Epidermal melanocyte (primary cell): ENCODE data around the gene MIPOL1.
"Not testable (repeated sequence)": the region's sequence is repeated elsewhere in the genome, so short reads cannot be mapped to it uniquely, and the experiment has no call there.

ENCODE experiments used
- DNase-seq: peaks from one replicate; pipeline ENCODE4 v3.0.0; 2011; ENCODE audit warnings: low spot score; ENCODE audit not compliant: insufficient read length

MIPOL1 gene

DNA sequence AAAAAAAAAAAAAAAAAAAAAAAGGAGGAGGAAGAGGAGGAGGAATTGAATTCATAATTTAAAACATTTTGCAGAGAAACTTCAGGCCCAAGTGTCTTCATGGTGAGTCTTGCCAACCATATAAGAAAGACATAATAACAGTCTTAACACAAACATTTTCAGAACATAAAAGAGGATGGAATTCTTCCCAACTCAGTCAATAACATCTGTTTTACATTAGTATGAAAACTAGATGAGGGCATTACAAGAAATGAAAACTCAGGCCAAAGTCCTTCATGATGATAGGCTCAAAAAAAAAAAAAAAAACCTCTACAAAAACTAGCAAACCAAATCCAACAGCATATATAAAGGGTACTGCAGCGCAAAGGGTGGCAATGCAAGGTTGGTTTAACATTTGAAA is 245.7 kb downstream of the MIPOL1 start:
- no peak for DNase-seq

DNA sequence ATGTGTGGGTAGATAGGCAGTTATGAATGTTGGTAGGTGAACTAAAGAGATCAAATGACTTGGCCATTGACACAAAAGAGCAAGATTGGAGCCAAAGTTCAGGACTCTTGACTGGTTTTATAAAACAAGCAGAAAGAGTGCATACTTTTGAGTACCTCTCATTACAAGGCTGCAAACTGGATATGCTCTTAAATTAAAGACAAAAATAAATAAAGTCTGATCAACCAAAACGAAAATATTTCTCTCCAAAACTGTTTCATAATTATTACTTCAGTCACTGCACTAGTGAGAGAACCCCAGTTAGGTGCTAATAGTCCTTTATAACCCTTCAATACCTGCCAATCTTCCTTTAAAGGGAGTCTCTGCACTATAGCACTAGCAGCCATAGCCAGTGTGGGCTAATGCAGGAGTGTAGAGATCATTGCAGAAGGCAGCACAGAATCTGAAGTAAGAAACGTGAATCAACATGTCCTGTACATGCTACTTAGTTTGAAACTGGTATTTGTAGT is 250.2 kb downstream of the MIPOL1 start:
- DNase-seq: no peak

DNA sequence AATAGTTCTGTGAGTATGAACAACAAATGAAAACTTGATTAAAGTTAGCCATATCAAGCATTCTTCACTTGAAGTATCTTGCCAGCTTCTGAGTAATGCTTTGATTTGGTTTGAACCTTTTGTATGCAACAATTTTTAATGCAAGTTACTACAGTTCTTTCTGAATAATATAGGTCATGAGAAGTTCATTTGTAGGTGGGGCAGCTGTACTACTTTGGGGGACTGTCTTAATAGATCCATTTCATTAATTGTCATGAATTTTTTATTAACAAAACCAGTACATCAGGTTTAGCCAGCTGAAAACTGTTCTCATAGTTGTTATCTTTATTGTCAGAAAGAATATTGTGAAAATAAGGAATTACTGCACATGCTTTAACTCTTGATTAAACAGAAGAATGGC is 254.6 kb downstream of the MIPOL1 start:
- no peak for DNase-seq

DNA sequence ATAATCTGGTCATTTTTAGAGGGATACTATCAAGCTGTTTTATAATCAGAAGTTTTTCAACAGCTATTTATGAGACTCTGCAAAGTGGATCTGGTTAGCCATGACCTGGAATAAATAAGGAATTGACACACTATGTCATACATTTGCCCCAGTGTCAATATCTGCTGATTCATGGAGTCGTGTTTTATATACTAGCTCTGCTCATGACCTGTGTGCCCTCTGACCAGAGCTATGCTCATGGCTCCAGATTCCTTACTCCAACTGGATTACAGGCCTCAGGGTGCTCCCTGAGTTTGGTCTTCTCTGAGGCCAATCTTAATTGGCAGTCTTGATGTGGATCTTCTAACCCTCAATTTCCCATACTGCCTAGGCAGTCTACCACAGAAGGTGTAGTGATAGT is 256.2 kb downstream of the MIPOL1 start:
- DNase-seq: no peak

DNA sequence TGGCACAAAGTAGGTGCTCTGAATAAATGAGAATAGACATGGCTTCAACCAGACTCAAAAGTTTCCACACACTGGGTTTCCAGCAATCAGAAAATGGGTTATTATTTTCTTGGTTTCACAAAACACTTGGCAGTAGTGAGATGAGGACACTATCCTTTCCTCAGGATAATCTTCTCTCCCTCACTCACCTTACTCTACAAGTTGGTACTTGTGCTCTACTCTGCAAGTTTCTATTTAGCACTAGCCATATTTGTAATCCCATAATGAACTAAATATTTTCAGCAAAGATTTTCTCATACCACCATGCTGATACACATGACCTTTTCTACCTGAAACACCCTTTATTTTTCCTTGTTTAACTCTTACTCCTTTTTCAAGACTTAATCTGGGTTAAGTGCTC is 259.6 kb downstream of the MIPOL1 start:
- no peak for DNase-seq

DNA sequence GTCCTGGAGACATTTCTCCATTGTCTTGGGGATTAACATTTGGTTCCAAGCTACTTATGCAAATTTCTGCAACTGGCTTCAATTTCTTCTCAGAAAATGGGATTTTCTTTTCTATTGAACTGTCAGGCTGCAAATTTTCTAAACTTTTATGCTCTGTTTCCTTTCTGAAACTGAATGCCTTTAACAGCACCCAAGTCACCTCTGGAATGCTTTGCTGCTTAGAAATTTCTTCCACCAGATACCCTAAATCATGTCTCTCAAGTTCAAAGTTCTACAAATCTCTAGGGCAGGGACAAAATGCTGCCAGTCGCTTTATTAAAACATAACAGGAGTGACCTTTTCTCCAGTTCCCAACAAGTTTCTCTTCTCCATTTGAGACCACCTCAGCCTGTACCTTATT is 264.7 kb downstream of the MIPOL1 start:
- not testable (repeated sequence) for DNase-seq

DNA sequence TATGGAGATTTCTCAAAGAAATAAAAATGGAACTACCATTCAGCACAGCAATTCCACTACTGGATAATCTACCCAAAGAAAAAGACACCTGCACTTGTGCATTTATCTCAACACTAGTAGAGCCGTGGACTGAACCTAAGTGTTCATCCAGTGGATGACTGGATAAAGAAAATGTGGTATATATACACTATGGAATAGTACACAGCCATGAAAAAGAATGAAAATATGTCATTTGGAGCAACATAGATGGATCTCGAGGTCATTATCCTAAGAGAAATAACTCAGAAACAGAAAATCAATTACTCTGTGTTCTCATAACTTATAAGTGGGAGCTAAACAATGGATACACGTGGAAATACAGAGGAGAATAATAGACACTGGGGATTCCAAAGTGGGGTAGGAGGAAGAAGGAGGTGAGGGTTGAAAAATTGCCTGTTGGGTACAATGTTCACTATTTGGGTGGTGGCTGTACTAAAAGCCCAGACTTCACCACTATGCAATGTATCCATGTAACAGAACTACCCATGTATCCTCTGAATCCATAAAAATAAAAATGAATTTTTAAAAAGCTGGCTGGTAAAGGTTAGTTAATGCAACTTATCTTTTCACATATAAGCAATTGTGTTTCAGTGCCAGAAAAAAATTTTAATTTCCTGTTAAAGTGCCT is 266.6 kb downstream of the MIPOL1 start:
- DNase-seq: no peak

DNA sequence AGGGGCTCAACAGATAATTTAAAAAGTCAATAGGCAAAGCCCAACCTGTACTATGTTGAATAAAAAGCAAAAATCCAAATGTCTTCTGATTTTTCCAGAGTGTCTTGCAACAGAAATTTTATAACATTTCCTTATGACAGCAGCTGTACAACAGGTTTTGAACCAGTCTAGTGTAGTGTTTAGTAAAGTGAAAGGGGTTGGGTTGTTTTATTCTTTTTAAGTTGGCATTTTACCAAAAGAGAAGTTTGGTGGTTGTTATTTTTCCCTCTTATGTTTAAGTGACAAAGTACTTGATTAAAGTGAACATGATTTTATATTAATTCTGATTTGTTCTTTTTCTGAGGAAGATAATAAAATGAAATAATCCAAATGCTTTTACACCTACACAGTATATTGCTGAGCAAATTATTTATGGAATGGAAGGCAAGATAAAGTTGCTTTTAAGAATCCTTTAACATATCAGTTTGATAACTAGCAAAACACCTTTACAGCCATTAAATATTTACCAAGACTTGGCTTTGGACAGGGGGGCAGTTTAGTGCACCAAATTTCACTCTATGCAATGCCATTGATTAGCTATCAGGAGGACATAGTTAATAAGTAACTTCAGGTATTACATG is 268.4 kb downstream of the MIPOL1 start:
- no peak for DNase-seq

DNA sequence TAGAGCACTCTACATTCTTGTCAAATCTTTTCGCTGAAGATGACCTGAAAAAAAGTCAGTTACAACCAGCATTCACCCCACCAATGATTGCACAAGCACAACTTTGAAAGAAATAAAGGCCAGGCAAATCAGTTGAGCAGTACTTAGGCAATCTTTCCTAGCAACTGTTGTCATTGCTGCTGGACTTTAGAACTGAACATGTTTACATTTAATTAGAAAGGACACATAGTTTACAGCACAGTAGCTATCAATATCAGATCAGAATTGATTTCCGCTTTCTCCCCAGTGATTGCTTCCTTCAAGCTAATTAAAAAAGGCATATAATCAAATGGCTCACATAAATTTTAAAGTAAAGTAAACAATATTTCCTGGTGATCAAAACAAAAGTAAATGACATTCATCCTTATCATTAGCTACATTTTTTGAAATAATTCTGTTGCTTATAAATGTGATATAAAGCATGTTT is 268.9 kb downstream of the MIPOL1 start:
- DNase-seq: no peak

DNA sequence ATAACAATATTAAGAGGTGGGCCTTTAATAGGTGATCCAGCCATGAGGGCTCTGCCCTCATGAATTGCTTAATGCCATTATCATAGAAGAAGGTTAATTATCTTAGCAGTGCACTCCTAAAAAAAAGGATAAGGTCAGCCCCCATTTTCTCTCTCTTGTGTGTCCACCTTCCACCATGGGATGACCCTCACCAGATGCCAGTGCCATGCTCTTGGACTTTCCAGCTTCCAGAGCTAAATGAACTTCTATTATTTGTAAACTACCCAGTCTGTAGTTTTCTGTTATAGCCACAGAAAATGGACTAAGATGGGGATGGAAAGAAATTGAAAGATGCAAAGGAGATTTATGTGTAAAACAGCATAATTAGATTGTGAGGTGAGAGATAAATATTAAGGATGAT is 271.9 kb downstream of the MIPOL1 start:
- DNase-seq: no peak

DNA sequence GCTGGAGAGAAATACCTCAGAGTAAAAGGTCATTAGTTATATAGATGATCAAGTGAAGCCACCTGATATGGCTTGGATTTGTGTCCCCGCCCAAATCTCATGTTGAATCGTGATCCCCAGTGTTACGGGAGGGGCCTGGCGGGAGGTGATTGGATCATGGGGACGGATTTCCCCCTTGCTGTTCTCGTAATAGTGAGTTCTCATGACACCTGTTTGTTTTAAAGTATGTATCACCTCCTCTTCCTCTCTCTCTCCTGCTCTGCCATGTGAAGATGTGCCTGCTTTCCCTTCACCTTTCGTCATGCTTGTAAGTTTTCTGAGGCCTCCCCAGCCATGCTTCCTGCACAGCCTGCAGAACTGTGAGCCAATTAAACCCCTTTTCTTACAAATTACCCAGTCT is 272.5 kb downstream of the MIPOL1 start:
- DNase-seq: no peak

DNA sequence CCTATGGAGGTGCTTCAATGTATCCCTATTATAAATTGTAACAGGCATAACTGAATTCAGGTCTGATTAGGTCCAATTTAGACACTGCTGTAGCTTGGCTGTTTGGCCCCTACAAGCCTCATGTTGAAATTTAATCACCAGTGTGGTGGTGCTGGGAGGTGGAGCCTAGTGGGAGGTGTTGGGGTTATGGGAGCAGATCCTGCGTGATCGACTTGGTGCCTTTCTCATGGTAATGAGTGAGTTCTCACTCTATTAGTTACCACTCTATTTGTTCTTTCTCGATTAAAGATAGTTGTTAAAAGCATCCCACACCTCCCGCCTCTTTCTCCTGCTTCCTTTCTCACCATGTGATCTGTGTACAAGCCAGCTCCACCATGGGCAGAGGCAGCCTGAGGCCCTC is 275.2 kb downstream of the MIPOL1 start:
- DNase-seq: no peak

DNA sequence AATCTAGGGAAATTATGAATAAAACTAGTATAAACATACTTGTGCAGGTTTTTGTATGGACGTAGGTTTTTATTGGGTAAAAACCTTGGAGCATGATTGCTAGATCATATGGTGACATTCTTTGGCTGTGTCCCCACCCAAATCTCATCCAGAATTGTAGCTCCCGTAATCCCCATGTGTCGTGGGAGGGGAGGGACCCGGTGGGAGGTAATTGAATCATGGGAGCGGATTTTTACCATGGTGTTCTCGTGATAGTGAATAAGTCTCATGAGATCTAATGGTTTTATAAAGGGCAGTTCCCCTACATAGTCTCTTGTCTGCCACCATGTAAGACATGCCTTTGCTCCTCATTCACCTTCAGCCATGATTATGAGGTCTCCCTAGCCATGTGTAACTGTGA is 276.5 kb downstream of the MIPOL1 start:
- DNase-seq: no peak

DNA sequence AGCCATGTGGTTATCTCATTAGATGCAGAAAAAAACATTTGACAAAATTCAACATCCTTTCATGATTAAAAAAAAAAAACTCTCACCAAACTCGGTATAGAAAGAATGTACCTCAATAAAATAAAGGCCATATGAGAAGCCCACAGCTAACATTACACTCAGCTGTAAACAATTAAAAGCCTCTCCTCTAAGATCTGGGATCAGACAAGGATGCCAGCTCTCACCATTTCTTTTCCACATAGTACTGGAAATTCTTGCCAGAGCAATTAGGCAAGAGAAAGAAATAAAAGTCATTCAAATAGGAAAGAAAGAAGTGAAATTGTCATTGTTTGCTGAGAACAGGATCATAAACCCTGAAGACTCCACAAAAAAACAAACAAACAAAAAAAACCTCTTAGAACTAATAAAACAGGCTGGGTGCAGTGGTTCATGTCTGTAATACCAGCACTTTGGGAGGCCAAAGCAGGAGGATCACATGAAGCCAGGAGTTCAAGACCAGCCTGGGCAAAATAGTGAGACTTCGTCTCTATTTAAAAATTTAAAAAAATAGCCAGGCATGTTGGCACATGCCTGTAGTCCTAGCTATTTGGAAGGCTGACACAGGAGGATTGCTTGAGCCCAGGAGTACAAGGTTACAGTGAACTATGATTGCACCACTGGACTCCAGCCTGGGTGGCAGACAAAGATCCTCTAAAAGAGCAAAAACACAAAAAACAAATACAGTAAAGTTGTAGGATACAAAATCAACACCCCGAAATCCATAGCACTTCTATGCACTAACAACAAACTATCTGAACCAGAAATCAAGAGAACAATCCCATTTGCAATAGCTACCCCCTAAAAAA is 282.9 kb downstream of the MIPOL1 start:
- no peak for DNase-seq

DNA sequence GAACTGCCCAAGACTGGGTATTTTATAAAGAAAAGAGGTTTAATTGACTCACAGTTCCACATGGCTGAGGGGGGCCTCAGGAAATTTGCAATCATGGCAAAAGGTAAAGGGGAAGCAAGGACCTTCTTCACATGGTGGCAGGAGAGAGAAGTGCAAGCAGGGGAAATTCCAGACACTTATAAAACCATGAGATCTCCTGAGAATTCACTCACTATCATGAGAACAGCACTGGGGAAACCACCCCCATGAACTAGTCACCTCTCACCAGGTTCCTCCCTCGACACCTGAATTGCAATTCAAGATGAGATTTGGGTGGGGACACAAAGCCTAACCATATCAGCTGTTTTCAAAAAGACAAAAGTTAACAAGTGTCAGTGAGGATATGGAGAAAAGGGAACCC is 284.7 kb downstream of the MIPOL1 start:
- DNase-seq: no peak

DNA sequence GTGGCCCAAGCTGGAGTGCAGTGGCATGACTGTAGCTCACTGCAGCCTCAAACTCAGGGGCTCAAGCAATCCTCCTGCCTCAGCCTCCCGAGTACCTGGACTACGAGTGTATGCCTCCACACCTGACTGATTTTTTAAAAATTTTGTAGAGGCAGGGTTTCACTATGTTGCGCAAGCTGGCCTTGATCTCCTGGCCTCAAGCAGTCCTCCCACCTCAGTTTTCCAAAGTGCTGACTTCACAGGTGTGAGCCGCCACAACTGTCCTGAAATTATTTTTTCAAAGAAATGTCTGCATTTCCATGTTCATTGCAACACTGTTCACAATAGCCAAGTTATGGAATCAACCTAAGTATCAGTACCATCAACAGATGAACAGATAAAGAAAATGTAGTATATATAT is 285.9 kb downstream of the MIPOL1 start:
- no peak for DNase-seq

DNA sequence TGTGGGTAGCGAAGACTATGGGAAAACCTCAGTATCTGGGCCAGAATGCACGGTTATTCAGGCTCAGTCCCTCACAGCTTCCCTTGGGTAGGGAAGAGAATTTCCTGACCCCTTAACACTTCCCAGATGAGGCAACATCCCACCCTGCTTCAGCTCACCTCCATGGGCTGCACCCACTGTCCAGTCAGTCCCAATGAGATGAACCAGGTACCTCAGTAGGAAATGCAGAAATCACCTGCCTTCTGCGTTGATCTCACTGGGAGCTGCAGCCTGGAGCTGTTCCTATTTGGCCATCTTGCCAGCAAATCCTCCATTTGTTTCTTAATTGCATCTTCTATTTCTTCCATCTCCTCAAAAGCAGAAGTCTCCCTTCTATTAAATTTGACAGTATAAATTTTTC is 292.9 kb downstream of the MIPOL1 start:
- no peak for DNase-seq

DNA sequence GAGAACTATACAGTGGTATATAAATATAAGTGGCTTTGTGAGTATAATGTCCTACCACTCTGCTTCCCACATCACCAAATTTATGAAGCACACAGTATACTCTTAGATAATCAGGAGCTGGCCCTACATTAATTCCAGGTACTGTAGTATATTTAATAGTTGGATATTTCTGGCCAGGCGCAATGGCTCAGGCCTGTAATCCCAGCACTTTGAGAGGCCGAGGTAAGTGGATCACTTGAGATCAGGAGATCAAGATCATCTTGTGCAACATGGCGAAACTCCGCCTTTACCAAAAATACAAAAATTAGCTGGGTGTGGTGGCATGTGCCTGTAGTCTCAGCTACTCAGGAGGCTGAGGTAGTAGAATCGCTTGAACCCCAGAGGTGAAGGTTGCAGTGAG is 293.3 kb downstream of the MIPOL1 start:
- no peak for DNase-seq

DNA sequence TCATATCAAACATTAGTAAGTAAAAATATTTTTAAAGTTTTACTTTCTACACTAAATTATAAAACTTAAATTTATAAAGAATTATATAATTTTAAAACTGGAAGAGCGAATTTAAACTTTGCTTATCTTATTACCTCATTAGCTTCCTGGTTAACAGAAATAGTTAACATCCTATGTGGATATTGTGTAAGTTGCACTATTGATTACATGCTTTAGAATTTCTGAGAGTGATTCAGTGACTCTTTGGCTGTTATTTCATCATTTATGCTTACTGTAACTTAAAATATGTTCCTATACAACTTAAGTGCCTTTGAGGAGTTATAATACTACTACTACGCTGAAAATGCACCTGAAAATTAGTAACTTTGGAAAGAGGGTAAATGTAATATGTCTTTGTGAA is 295.9 kb downstream of the MIPOL1 start:
- DNase-seq: no peak

DNA sequence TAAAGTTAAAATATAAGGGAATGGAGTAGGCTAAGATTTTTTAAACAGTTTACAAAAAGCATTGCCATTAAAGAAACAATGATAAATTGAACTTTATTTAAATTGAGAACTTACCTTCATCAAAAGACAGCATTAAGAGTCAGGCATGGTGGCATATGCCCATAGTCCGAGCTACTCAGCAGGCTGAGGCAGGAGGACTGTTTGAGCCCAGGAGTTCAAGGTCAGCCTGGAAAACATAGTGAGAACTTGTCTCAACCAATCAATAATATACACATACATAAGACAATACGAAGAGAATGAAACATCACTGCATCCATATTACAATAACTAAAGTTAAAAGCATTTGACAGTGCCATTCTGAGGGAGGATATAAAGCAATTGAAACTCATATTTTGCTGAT is 299.7 kb downstream of the MIPOL1 start:
- no peak for DNase-seq

DNA sequence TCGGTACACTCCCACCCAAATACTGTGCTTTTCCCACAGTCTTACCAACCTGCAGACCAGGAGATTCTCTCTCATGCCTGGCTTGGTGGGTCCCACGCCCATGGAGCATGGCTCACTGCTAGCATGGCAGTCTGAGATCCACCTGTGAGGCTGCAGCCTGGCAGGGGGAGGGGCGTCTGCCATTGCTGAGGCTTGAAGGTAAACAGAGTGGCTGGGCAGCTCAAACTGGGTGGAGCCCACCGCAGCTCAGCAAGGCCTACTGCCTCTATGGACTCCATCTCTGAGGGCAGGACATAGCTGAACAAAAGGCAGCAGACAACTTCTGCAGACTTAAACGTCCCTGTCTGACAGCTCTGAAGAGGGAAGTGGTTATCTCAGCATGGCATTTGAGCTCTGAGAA is 304.1 kb downstream of the MIPOL1 start:
- no peak for DNase-seq

DNA sequence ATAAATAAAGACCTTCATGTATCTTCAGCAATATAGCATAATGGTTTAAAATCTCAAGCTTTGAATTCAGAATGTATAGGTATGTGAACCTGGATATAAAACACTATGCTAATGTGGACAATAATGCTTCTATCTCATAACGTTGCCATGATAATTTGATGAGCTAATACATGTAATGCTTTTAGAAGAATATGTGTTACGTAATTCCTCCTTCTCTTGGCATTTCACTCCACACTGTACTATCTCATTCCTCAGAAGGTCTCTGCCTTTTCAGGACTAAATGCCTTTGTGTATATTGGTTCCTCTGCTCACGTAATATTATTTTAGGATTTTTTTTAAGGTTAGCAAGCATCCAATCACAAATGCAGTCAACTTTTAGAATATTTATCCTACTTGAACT is 310.8 kb downstream of the MIPOL1 start:
- no peak for DNase-seq
